H1 (cell line): ENCODE results near the gene PAX3. TPM values are rescaled to one million over a fixed set of nuclear protein-coding genes. Genes with fewer than 3 reads are reported as not detected.

Experiments used
- CTCF ChIA-PET: fragments of 300-600 bp; sonication (Branson Sonifier 250); formaldehyde crosslinking; loops from one replicate; lab custom pipeline; 2021; ENCODE audit not compliant: partially characterized antibody; lab: Charles Lee
- POLR2A ChIA-PET: fragments of 300-600 bp; sonication (Branson Sonifier 250); formaldehyde crosslinking; loops from one replicate; lab custom pipeline; 2021; ENCODE audit warnings: inconsistent platforms; ENCODE audit not compliant: partially characterized antibody; lab: Charles Lee
- DNase-seq, 2 experiments: peaks; one replicate each; pipeline versions ENCODE4 v3.0.0 to v3.0.0-alpha.2; 2010 to 2022; ENCODE audit warnings: low spot score in 2 of 2, low read depth in 1 of 2, mixed read lengths in 1 of 2
- FAIRE-seq: peaks from 2 replicates; lab custom pipeline; 2011; peaks lifted over from hg19 to GRCh38; lab: Jason Lieb, UNC
- H2AFZ ChIP-seq: 2 replicates; pipeline ENCODE4 v1.8.1; 2012; ENCODE audit warnings: low read length, inconsistent platforms
- H2AK5ac ChIP-seq: 2 replicates; pipeline ENCODE4 v1.6.1; 2013; ENCODE audit warnings: low read depth, low read length
- H2BK120ac ChIP-seq: replicated peaks from 2 replicates; pipeline ENCODE3; 2013; ENCODE audit warnings: low read depth, low read length, inconsistent platforms
- H2BK12ac ChIP-seq: 2 replicates; pipeline ENCODE4 v1.6.1; 2013; ENCODE audit warnings: low read depth, low read length
- H2BK15ac ChIP-seq: 2 replicates; pipeline ENCODE4 v1.6.1; 2013; ENCODE audit warnings: low read length
- H2BK20ac ChIP-seq: 2 replicates; pipeline ENCODE4 v1.6.1; 2013; ENCODE audit warnings: low read length
- H2BK5ac ChIP-seq: 2 replicates; pipeline ENCODE4 v1.6.1; 2013; ENCODE audit warnings: low read depth, low read length
- H3K14ac ChIP-seq: 2 replicates; pipeline ENCODE4 v1.6.1; 2013; ENCODE audit warnings: inconsistent platforms; ENCODE audit not compliant: insufficient read length
- H3K18ac ChIP-seq: 2 replicates; pipeline ENCODE4 v1.6.1; 2013; ENCODE audit warnings: low read length; ENCODE audit errors: extremely low read depth
- H3K23ac ChIP-seq: 2 replicates; pipeline ENCODE4 v1.6.1; 2013; ENCODE audit warnings: inconsistent platforms; ENCODE audit not compliant: insufficient read length
- H3K23me2 ChIP-seq: 2 replicates; pipeline ENCODE4 v1.6.1; 2013; ENCODE audit warnings: low read depth, low read length
- H3K27ac ChIP-seq: 2 replicates; pipeline ENCODE4 v1.6.1; 2011; ENCODE audit warnings: low read depth, low read length, inconsistent platforms
- H3K27me3 ChIP-seq, 4 experiments: replicated peaks in 1 of 4; 1 replicate in 1 of 4; 2 replicates in 3 of 4; pipeline versions ENCODE4 v1.6.1 to v1.8.1; 2011 to 2013; ENCODE audit warnings: low read length in 3 of 4, mild to moderate bottlenecking in 3 of 4, inconsistent platforms in 2 of 4, mixed read lengths in 2 of 4, moderate library complexity in 1 of 4; ENCODE audit not compliant: control insufficient read depth in 3 of 4, insufficient read depth in 3 of 4; ENCODE audit errors: extremely low read depth in 1 of 4
- H3K36me3 ChIP-seq, 4 experiments: 2 replicates each; pipeline versions ENCODE4 v1.6.1 to v1.8.1; 2011 to 2013; ENCODE audit warnings: mild to moderate bottlenecking in 4 of 4, low read length in 3 of 4, moderate library complexity in 2 of 4, control low read depth in 1 of 4, inconsistent platforms in 1 of 4; ENCODE audit not compliant: insufficient read depth in 4 of 4, control insufficient read depth in 2 of 4
- H3K4ac ChIP-seq: replicated peaks from 2 replicates; pipeline ENCODE3; 2013; ENCODE audit warnings: low read length, low read depth, mixed read lengths, inconsistent platforms; ENCODE audit not compliant: insufficient read length
- H3K4me1 ChIP-seq, 4 experiments: replicated peaks in 1 of 4; 1 replicate in 1 of 4; 2 replicates in 3 of 4; pipeline versions ENCODE4 v1.6.1 to v1.8.1; 2011 to 2013; ENCODE audit warnings: low read length in 3 of 4, inconsistent platforms in 2 of 4, mixed read lengths in 1 of 4; ENCODE audit not compliant: insufficient read depth in 4 of 4, control insufficient read depth in 3 of 4
- H3K4me2 ChIP-seq, 2 experiments: 2 replicates each; pipeline versions ENCODE4 v1.6.1 to v1.8.1; 2011 to 2013; ENCODE audit warnings: low read depth in 2 of 2, low read length in 2 of 2, control low read depth in 1 of 2, inconsistent platforms in 1 of 2, mild to moderate bottlenecking in 1 of 2; ENCODE audit not compliant: insufficient read depth in 1 of 2
- H3K4me3 ChIP-seq, 4 experiments: fragments of 200-600, 300-600 bp in 1 of 4; sonication (generic), shearing (Covaris generic), sonication (Bioruptor Twin) in 1 of 4; 2 replicates each; pipeline versions ENCODE4 v1.5.1 to v1.8.1; 2011 to 2016; ENCODE audit warnings: low read length in 4 of 4, low read depth in 3 of 4, control low read depth in 2 of 4, inconsistent platforms in 2 of 4, mild to moderate bottlenecking in 2 of 4, mixed read lengths in 1 of 4, moderate library complexity in 1 of 4; ENCODE audit not compliant: insufficient read depth in 2 of 4; ENCODE audit errors: extremely low read depth in 1 of 4
- H3K56ac ChIP-seq: replicated peaks from 2 replicates; pipeline ENCODE3; 2013; ENCODE audit warnings: low read depth, mild to moderate bottlenecking, mixed read lengths, low read length, inconsistent platforms; ENCODE audit not compliant: insufficient read length
- H3K79me1 ChIP-seq: 2 replicates; pipeline ENCODE4 v1.6.1; 2013; ENCODE audit warnings: low read depth, low read length, control low read depth
- H3K79me2 ChIP-seq, 2 experiments: 2 replicates each; pipeline versions ENCODE4 v1.6.1 to v1.8.1; 2012 to 2013; ENCODE audit warnings: low read length in 2 of 2, mild to moderate bottlenecking in 2 of 2, inconsistent platforms in 1 of 2; ENCODE audit not compliant: insufficient read depth in 2 of 2, control insufficient read depth in 1 of 2
- H3K9ac ChIP-seq, 4 experiments: replicated peaks in 1 of 4; 1 replicate in 1 of 4; 2 replicates in 3 of 4; pipeline versions ENCODE4 v1.6.1 to v1.8.1; 2011 to 2013; ENCODE audit warnings: low read depth in 3 of 4, low read length in 3 of 4, control low read depth in 2 of 4, mild to moderate bottlenecking in 2 of 4, moderate library complexity in 2 of 4, inconsistent platforms in 1 of 4; ENCODE audit errors: extremely low read depth in 1 of 4
- H3K9me3 ChIP-seq, 2 experiments: 2 replicates each; pipeline versions ENCODE4 v1.6.1 to v1.8.1; 2012 to 2013; ENCODE audit warnings: mild to moderate bottlenecking in 2 of 2, moderate library complexity in 2 of 2, control low read depth in 1 of 2, inconsistent platforms in 1 of 2, low read depth in 1 of 2, low read length in 1 of 2, mixed read lengths in 1 of 2; ENCODE audit not compliant: insufficient read depth in 2 of 2
- H4K20me1 ChIP-seq, 2 experiments: replicated peaks in 1 of 2; 2 replicates each; pipeline versions ENCODE3 to v1.8.1; 2011 to 2013; ENCODE audit warnings: inconsistent platforms in 2 of 2, low read length in 2 of 2, mild to moderate bottlenecking in 1 of 2; ENCODE audit not compliant: insufficient read depth in 2 of 2, control insufficient read depth in 1 of 2
- H4K5ac ChIP-seq: 2 replicates; pipeline ENCODE4 v1.6.1; 2013; ENCODE audit warnings: low read length, low read depth, mixed read lengths, inconsistent platforms; ENCODE audit not compliant: insufficient read length
- H4K8ac ChIP-seq: 2 replicates; pipeline ENCODE4 v1.8.0; 2013; ENCODE audit warnings: mild to moderate bottlenecking, moderate library complexity, low read length, inconsistent platforms; ENCODE audit not compliant: insufficient read depth; ENCODE audit errors: extremely low read depth
- H4K91ac ChIP-seq: replicated peaks from 2 replicates; pipeline ENCODE3; 2013; ENCODE audit warnings: low read length, mixed read lengths, inconsistent platforms; ENCODE audit not compliant: insufficient read length
- CBX8 ChIP-seq: fragments of 300-800, 300-1000 bp; sonication (generic); IDR thresholded peaks from 2 replicates; pipeline ENCODE4 v1.7.1; 2016; ENCODE audit warnings: low read depth, low read length, borderline replicate concordance
- MAX ChIP-seq: IDR thresholded peaks from 2 replicates; pipeline ENCODE4 v1.6.1; 2012; ENCODE audit warnings: inconsistent platforms
- TAF1 ChIP-seq: IDR thresholded peaks from 2 replicates; pipeline ENCODE4 v1.6.1; 2011; ENCODE audit warnings: mild to moderate bottlenecking, low read depth, low read length
- WGBS, 2 experiments: shearing (Covaris generic) in 1 of 2; methylation state at CpG; one replicate each; pipeline versions ENCODE4 v1.1.6 to v1.1.7; 2013 to 2015; ENCODE audit warnings: low lambda C conversion rate in 2 of 2, mixed read lengths in 2 of 2, inconsistent platforms in 1 of 2, low coverage in 1 of 2, missing lambda C conversion rate in 1 of 2; ENCODE audit not compliant: insufficient replicate concordance in 2 of 2, insufficient coverage in 1 of 2, insufficient read length in 1 of 2; ENCODE audit errors: extremely low coverage in 1 of 2, missing lambda C conversion rate in 1 of 2; 5-methylcytosine and 5-hydroxymethylcytosine counted together
- polyA plus RNA-seq, 7 experiments: library from polyadenylated mRNA; depleted of rRNA in 3 of 7; stranded (reverse) in 5 of 7; unstranded in 2 of 7; fragments of >200 nt in 5 of 7; fragments of 200-250 nt in 2 of 7; gene quantifications; 1 replicate in 5 of 7; 2 replicates in 1 of 7; 4 replicates in 1 of 7; pipeline versions ENCODE4 v1.2.1 to v1.2.3, GENCODE V29; 2011 to 2013; ENCODE audit warnings: missing spikeins in 2 of 7, mixed read lengths in 2 of 7
- total RNA-seq: library from RNA; stranded (reverse); fragmentation: NEBNext Ultra II Directional; extraction: Animal tissue kit (Norgen Biotek cat#: 25700); gene quantifications from 2 replicates; pipeline ENCODE4 v1.2.1, GENCODE V29; 2021

The PAX3 gene
- total and polyA plus RNA-seq, 2 of the 8 experiments (the other 6 are each of a cell fraction or from before 2014, with no cell fraction given) = 0.33 TPM; not detected in 1

- Histone ChIP-seq H2AK5ac (no peak overlapping the region), H4K91ac (no peak overlapping the region), H4K8ac (no peak overlapping the region), H3K14ac (no peak overlapping the region), H2BK5ac (no peak overlapping the region), H3K79me2 (no peaks in the 10 kb centered on the region), H3K56ac (no peak overlapping the region), H3K27ac (no peak overlapping the region), H2BK15ac (no peak overlapping the region), H2BK120ac (no peak overlapping the region), H3K79me1 (no peaks in the 10 kb centered on the region), H3K4me1 (no peaks in the 10 kb centered on the region), H2BK12ac (no peak overlapping the region), H3K9ac (no peak overlapping the region), H3K4me3 (no peak overlapping the region), H3K4ac (no peak overlapping the region), H3K23me2 (no peaks in the 10 kb centered on the region), H2AFZ (no peak overlapping the region), H3K23ac (no peak overlapping the region), H3K36me3 (no peaks in the 10 kb centered on the region), H3K27me3 (no peaks in the 10 kb centered on the region), H3K18ac (no peak overlapping the region), H2BK20ac (no peak overlapping the region), H4K5ac (no peak overlapping the region), H3K4me2 (no peak overlapping the region), H3K9me3 (no peaks in the 10 kb centered on the region)
- no peak for FAIRE-seq
- ChIA-PET CTCF (interaction anchor here (0.6 to 0.9 kb wide), 3 partner anchors 8 to 641 kb away, joined by 3 to 5 read pairs (median 4); no protein-coding TSS in a partner anchor), POLR2A (no interaction called here)
- 89% methylated on average over 6 of the region's 6 CpGs; no CpG with 5 or more reads in 1 of the 2 experiments for WGBS, 2 experiments
- DNase-seq = no peak
- TF ChIP-seq MAX (no peak), TAF1 (no peak), CBX8 (no peak)
- TF ChIP-seq, all 59 proteins: peak for 0
- no peaks in the 10 kb centered on the region for H4K20me1 ChIP-seq
Measured at GRCh38 chr2:222218786-222219185, 80.0 kb downstream of the PAX3 start.
